OCI-LY3 (cell line): ENCODE results near the gene CCDC141.

ENCODE experiments used
- CTCF ChIP-seq: fragments of 200-600, 300-600 bp; sonication (generic); IDR thresholded peaks from 2 replicates; pipeline ENCODE4 v1.5.1; 2014; ENCODE audit warnings: antibody characterized with exemption, low read length, low read depth
- EZH2phosphoT487 ChIP-seq: fragments of 200-600 bp; shearing (Covaris generic); IDR thresholded peaks from 2 replicates; pipeline ENCODE4 v1.6.1; 2018; ENCODE audit warnings: antibody characterized with exemption, mixed run types, low read depth

GRCh38 chr2:178913049-178913441, 136.9 kb downstream of the CCDC141 start:
- no peak for TF ChIP-seq CTCF
- no peak for TF ChIP-seq EZH2phosphoT487
